ENCODE data around the gene PKD1.
"Not testable (repeated sequence)": the region's sequence is repeated elsewhere in the genome, so short reads cannot be mapped to it uniquely, and the experiment has no call there.

The PKD1 gene

DNA sequence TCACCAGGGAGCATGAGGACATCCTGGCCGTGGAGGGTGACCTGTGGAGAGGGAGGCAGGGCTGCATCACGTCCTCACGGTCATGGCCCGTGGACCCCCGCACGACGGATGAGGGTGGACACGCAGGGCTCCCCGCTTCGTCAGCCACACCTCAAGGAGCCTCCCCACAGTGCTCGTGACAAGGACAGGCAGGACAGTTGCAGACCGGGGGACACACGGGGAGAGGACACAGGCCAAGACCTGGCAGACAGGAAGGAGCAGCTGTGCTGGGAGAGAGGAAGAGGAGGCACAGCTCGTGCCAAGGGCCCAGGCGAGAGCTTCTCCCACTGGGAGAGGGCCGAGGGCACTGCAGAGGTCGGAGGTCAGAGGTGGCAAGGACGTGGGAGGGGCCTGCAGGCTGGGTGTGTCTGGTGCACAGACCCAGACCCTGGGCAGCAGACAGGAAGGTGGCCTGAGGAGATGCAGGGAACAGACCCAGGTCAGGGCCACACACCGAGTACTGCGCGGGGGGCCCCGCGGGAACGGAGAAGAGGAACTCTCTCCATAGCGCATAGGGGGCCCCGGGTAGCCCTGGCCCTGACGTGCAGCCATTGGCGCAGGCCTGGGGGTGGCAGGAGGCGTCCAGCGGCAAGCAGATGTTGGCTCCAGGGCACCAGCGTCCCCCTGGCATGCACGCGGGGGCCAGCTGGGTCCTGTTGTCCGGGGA, 20.7 kb downstream of the PKD1 start:
- DNase-seq; intact Hi-C loops (cut with DNase I): not testable (repeated sequence)

DNA sequence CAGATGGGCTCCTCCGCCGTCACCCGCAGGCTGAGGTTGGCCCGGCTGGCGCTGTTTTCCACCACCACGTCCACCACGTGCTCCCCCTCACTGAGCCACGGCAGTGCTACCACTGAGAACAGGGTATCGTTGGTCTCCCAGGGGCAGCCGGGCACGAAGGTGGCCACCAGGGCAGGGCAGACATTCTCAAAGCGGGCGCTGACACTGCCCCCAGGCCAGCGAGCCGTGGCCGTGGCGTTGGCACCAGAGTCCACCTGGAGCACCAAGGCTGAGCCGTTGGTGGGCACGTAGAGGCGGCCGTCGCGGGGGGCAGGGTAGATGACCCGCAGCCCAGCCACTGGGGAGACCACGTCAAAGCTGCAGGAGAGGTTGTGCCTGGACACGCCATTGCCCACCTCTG, 21.5 kb downstream of the PKD1 start:
- intact Hi-C loops (cut with DNase I); DNase-seq: not testable (repeated sequence)

DNA sequence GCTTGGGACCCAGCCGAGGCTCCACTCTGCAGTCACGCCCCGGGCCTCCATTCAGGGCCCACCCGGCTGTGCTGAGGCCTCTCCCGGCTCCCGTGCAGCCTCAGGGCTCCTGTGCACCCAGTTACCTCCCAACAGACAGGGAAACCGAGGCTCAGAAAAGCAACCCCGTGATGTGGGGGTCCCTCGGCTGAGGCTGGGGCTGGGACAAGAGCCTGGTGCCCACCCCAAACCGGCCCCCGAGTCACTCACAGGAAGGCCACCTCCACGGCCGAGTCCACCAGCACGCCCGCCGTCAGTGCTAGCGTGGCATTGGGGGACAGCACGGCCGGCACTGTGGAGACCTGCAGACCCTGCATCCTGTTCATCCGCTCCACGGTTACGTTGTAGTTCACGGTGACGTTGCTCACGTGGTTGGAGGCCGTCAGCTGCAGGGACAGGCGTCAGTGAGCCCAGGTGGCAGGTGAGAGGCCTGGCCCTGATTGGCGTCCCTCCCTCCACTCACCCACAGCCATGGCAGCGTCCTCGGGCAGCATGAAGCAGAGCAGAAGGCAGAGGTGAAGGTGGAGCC, 23.1 kb downstream of the PKD1 start:
- intact Hi-C loops (cut with DNase I); DNase-seq: not testable (repeated sequence)

DNA sequence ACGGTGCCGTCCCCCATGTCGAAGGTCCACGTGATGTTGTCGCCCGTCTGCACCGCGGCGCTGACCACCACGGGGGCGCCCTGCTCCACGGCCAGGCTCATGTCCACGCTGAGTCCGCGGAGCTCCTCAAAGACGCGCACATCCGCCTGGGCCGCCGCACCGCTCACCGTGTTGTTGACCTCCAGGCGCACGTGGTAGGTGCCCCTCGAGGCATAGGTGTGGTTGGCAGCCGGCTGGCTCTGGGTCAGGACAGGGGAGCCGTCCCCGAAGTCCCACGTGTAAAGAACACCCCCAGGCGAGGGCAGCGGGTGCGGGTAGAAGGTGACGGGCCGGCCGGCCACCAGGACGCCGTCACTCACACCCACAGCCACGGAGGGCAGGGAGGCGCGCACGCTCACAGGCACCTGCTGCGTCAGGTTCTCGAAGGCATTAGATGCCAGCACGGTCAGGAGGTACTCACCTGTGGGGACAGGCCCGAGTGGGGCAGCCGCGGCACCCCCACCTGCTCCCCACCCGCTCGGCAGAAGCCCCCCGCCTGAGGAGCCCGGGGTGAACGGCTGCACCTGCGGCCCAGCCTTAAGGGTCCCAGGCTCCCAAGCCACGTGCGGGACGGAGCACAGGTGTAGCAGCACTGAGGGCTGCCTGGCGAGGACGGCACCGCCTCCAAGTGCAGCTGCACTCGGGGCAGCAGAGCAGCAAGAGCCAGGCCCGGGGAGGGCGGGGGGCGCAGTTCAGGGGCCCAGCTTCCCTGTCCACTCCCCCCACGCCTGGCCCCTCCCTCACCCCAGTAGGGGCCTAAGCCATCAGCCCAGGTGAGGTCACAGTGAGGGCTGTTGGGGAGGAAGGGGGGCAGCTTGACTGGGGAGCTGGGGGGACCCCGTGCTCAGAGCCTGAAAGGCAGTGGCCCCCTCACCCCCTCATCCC, 24.0 kb downstream of the PKD1 start:
- DNase-seq; intact Hi-C loops (cut with DNase I): not testable (repeated sequence)

DNA sequence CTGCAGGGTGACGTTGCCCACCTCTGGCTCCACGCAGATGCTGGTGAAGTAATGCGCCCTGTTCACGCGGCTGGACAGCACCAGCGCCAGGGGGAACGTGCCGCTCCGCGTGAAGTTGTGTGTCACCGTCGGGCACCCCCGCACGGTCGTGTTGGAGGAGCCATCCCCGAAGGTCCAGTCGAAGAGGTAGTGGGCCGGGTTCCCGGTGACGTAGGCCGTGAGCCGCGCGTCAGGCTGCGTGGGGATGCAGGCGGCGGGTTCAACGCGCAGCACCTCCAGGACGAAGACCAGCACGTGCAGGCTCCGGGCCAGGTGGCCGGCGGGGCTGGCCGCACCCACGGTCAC, 24.7 kb downstream of the PKD1 start:
- DNase-seq; intact Hi-C loops (cut with DNase I): not testable (repeated sequence)

DNA sequence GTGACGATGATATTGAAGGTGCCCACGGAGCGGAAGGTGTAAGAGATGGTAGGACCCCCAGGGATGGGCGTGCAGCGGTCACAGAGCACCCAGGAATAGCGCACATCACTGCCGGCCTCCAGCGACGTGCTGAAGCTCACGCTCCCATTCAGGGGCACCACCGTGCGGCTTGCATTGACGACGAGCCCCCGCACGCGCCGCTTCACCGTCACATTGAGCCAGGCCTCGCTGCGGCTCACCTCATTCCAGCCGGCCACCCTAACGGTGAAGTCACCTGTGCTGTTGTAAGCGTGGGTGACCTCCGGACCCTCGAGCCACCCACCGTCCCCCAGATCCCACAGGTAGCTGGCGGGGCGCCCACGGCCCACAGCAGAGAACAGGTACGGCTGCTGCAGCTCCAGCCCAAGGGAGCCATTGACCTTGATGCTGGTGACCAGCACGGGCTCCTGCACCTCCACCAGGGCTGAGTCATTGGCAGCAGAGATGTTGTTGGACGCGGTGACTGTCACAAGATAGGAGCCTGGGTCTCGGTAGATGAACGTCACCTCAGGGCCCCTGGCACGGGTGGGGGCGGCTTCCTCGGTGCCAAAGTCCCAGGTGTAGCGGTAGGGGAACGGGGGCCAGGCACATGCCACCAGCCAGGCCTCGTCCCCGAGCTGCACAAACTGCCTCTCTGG, 25.2 kb downstream of the PKD1 start:
- DNase-seq; intact Hi-C loops (cut with DNase I): not testable (repeated sequence)

DNA sequence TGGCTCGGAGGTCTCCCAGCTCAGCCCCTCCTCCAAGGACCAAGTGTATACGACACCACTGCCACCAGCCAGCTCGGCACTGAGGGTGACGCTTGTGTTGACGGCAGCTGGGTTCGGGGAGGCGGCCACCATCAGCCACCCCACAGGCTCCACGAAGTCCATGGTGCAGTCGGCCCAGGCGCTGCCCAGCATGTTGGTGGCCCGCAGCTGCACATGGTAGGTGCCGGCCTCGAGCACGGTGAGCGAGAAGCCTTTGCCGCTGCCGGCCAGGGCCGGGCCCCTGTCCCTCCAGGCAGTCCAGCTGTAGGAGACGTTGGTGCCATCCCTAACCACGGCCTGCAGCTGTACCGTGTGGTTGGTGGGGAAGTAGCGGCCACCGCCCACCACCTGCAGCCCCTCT, 25.8 kb downstream of the PKD1 start:
- intact Hi-C loops (cut with DNase I); DNase-seq: not testable (repeated sequence)

DNA sequence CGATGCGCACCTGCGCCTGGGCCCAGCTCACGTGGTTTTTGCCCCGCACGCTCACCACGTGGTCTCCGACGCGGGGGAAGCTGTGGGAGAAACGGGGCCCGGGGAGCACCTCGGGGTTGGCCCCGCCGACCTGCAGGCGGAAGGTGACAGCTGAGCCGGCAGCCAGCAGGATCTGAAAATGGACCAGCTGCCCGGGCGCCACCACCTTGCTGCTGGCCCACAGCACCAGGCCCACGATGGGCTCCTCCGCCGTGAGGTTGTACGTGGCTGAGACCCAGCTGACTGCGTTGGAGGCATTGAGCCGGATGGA, 26.5 kb downstream of the PKD1 start:
- intact Hi-C loops (cut with DNase I); DNase-seq: not testable (repeated sequence)

DNA sequence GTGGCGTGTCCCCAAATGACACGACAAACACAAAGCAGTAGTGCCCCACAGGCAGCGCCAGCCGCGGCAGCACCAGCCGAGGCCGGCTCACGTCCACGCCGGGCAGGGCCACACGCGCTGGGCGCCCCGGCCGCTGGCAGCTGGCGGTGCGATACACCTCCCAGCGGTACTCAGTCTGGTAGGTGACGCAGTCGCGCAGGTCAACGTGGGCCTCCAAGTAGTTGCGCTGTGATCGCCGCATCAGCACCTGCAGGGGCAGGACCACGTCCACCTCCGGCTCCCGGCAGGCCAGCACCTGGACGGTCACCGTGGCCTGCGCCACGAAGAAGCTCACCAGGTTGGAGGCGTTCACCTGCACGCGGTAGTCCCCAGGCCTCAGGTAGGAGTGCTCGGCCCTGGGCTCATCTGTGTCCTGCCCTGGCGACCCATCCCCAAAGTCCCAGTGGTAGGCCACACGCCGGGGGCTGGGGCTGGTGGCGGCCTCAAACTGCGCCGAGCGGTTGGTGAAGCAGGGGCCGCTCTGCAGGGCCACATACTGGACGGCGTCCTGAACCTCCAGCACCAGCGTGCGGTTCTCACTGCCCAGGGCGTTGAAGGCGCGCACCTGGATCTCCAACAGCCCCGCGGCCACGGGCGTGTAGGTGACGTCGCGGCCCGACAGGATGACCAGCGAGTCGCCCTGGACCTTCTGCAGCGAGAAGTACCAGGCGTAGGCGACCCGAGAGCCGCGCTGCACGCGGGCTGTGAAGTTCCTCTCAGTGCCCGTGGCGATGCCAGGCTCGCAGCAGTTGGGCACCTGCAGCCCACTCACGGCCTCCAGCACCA, 27.0 kb downstream of the PKD1 start:
- intact Hi-C loops (cut with DNase I); DNase-seq: not testable (repeated sequence)

DNA sequence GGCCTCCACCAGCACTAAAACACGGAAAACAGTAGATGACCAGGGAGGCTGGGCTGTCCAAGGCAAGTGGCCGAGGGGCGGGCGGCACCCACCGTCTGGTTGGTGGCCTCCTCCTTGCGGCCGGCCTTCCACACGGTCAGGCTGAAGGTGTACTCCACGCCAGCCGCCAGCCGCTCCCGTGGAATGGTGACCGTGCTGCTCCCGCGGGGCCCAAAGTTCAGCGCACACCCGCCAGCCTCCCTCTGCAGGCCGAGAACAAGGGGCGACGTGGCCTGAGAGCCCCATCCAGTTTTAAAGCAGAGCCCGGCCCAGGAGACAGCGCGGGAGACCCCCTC, 27.9 kb downstream of the PKD1 start:
- intact Hi-C loops (cut with DNase I); DNase-seq: not testable (repeated sequence)

DNA sequence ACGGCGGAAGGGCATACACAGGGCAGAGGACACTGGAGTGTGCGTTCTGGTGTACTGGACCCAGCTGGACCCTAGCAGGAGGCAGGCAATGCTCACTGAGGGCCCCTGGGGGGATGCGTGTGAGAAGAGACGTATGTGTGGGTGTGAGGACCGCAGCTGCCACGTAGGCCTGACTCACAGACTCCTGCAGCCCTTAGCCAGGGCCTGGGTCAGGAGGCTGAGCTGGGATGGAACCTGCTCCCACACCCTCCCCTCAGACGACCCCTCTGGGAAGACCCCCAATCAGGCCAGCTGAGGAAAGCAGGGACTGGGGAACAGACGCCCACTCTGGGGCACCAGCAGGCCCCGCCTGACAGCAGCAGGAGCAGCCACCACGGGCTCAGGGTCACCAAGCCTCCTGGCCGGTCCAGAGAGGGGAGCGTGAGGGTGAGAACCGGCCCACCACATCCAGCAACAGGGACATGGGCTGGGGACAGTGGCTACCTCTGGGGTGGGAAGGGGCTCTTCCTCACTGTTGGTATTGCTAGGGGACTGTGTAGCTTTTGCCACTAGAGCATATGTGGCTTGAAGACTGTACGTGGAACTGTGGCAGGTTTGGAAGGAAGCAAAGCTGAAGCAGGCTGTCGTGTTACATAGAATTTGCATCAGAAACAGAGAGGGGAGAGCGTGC, 28.4 kb downstream of the PKD1 start:
- DNase-seq; intact Hi-C loops (cut with DNase I): not testable (repeated sequence)

DNA sequence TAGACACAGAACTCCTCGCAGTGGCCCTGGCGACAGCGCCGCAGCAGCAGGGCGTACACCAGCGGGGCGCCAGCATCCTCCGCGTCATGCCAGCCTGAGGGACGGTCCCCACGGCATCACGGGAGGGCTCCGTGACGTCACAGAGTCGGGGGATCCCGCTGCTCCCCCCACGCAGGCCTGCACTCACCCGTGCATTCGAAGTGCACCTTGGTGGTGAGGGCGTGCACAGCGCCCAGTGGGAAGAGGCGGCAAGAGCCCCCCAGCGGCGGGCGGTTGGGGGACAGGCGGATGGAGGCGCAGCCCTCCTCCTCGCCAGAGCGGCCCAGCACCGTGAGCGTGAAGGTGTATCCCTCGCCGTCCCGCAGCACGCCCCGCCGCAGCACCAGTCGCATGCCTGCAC, 29.5 kb downstream of the PKD1 start:
- DNase-seq; intact Hi-C loops (cut with DNase I): not testable (repeated sequence)

DNA sequence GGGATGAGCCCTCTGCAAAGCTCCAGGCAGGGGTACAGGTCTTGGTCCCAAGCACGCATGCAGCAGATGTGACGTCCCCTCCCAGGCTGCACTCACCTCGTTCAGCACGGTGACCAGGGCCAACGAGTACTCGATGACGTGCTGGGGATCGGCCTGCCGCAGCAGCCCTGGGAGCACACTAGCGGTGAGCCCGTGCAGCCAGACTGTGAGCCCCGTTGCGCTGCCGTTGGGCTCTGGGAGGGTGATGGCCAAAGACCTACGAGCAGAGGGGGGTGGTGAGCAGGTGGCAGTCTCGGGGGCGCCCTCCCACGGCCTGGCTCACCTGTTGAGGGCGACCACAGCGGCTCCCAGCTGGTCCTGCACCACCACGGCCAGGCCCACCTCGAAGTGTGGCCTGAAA, 29.9 kb downstream of the PKD1 start:
- DNase-seq; intact Hi-C loops (cut with DNase I): not testable (repeated sequence)

DNA sequence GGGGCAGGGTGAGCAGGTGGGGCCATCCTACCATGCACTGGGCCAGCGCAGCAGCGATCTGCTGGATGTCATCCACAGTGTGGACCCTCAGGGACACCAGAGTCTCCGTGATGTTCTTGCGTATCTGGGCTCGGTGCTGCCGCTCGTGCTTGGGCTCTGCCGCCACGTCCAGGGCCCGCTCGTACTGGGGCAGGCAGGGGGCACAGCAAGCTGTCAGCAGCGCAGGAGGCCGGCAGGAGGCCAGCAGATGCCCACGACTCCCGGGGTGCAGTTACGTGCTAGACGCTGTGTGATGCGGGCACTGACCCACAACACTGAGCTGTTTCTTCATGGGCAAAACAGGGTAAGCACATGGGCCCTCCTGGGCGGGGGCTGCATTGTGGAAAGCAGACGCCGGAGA, 30.4 kb downstream of the PKD1 start:
- DNase-seq; intact Hi-C loops (cut with DNase I): not testable (repeated sequence)

DNA sequence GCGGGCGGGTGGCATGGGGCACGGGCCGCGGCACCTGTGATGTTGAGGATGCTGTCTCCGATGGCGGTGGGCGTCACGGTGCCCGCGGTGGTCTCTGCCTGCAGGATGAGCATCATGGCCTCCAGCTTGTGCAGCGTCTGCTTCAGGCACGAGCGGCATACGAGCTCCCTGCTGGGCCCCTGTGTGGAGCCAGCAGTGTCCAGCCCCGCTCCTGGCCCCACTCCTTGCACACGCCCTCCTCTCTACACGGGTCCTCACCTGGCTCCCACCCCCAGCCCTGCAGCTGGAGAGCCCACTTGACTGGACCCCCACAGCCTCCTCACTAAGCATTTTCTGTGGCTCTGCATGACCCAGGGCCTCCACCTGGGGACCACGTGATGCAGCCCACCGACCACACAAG, 31.2 kb downstream of the PKD1 start:
- intact Hi-C loops (cut with DNase I), result not testable (repeated sequence)

DNA sequence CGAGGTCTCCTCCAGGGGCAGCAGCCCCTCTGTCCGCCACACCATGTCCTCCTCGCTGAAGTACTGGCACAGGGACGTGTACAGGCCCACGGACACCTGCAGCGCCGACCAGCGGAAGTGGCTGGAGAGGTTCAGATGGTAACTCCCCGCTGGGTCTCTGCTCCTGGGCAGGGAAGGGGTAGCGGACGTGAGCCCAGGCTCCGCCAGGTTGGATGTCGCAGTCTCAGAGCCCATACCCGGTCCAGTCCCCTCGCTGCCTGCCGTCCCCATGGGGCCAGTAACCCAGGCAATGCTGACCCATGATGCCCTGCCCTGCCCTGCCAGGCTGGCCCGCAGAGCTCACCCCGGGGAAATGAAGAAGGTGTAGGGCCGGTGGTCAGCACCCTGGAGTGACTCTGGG, 33.2 kb downstream of the PKD1 start:
- no peak for DNase-seq
- intact Hi-C loops (cut with DNase I), result no loop called here

More for the DNA sequence above, 31.2 kb downstream of the PKD1 start:
- DNase-seq, result not testable (repeated sequence)

DNA sequence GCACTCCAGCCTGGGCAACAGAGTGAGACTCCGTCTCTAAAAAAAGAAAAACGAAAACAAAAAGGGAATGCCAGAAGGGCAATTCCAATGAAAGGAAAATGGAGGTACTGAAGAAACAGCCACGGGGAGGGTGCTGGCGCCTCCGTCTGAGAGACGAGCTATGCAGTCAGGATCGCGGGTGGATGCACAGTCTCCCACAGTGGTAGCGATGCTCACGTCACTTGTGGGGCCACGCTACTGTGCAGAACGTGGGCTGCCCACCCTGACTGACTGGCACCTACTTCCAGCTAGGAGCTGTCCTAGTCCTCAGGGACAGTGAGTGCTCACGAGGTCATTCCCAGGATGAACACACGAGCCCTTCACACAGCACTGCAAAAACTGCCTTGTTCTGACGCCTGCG, 34.1 kb downstream of the PKD1 start:
- intact Hi-C loops (cut with DNase I), result not testable (repeated sequence)
- DNase-seq, result peak in 34 of 42 donors; percentile 24 to 86 (median 59)

DNA sequence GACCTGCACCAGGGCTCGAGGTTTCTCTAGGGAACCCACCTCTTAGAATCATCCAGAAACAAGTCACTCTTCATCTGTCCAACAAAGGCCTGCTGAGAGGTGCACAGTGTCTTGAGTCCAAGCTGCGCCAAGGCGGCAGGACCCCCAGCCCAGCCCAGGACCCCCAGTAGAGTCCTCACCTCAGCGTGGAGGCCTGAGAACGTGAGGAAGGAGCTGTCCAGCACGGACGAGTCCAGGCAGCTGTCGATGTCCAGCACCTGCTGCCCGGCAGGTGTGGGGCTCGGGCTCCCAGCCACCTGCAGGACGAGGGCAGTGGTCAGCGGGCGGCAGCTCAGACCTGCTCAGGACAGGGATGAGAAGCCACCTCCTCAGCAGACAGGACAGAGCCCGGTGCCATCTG, 38.0 kb downstream of the PKD1 start:
- intact Hi-C loops (cut with DNase I); DNase-seq: not testable (repeated sequence)

Measured in head of caudate nucleus (tissue), 42 donors.